ENCODE measurements around the gene B3GAT1. TPM values are rescaled to one million over a fixed set of nuclear protein-coding genes. Genes with fewer than 3 reads are reported as not detected.
A peak's percentile ranks its signal among the peaks of the same experiment; 100 is the strongest.
"Not testable (repeated sequence)": the region's sequence is repeated elsewhere in the genome, so short reads cannot be mapped to it uniquely, and the experiment has no call there.

The B3GAT1 gene
- total RNA-seq, 1 donor from 2014 or later: 0.32 TPM

DNA sequence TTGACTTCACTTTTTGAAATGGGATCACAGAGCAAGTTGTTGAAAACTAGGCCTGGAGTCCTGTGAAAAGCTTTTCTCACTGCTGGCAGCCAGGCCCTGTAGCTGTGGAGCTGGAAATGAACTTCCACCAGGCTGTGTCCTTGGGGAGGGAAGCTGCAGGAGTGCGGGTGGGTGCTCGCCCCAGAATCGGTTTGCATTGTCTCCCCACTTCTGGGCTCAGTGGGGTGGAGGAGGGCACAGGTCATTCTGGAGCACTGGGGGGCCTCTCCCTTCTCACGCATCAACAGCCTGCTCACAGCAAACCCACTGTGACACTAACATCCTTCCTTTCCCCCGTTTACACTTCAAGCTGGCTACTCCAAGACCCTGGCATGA is 65.1 kb downstream of the B3GAT1 start:
- no peak overlapping the region for H3K4me3 ChIP-seq
- no peak overlapping the region for H3K27ac ChIP-seq
- no peaks in the 10 kb centered on the region for H3K36me3 ChIP-seq
- DNase-seq (ENCODE audit: low spot score in 2 of 2): peak in 1 of 2 donors; percentile 39
- TF ChIP-seq, protein P1, sequence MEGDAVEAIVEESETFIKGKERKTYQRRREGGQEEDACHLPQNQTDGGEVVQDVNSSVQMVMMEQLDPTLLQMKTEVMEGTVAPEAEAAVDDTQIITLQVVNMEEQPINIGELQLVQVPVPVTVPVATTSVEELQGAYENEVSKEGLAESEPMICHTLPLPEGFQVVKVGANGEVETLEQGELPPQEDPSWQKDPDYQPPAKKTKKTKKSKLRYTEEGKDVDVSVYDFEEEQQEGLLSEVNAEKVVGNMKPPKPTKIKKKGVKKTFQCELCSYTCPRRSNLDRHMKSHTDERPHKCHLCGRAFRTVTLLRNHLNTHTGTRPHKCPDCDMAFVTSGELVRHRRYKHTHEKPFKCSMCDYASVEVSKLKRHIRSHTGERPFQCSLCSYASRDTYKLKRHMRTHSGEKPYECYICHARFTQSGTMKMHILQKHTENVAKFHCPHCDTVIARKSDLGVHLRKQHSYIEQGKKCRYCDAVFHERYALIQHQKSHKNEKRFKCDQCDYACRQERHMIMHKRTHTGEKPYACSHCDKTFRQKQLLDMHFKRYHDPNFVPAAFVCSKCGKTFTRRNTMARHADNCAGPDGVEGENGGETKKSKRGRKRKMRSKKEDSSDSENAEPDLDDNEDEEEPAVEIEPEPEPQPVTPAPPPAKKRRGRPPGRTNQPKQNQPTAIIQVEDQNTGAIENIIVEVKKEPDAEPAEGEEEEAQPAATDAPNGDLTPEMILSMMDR (IDR thresholded peaks at IDR 0.05): no peak
- H3K9me3 ChIP-seq: no peaks in the 10 kb centered on the region
- H3K4me1 ChIP-seq: no peaks in the 10 kb centered on the region
- no peaks in the 10 kb centered on the region for H3K27me3 ChIP-seq
- intact Hi-C loops (cut with DNase I): no loop called here

DNA sequence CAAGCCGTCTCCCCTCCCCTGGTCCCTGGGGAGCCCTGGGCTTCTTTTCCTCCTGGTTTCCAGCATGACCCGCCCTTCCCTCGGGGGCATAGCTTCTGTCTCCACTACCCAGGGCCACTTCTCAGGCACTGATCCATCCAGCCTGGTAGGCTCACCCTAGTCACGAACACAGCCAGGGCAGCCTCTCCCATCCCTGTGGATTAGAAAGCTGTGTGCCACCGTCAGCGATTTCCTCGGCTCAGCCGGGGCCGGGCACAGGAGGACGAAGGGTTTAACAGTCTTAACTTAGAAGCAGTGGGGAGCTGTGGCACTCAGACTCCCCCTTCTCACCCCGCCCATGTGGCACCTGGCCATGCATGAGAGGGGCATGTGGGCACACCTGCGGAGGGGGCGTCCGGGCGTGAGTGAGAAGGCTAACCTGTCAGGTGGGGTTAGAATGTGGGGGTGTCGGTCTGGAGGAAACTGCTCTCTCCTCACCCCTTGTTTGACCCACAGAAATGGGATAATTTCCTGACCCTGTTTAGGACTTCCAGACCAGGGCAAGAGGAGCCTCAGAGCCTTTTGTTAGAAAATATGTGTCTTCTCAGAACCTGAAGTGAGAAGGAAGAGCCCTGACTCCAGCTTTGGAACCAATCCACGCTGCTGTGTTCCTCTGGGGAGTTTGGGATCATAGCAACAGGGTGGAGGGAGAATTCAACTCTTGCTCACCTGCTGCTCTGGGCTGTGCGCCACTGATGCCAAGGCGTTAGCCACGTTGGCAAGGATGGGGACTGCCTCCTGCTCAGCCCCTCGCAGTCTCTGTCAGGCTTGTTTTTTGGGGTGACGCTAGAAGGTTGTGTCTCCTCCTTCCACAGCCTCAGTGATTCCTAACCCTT is 65.7 kb downstream of the B3GAT1 start:
- TF ChIP-seq, protein P1 (IDR thresholded peaks at IDR 0.05): no peak
- intact Hi-C loops (cut with DNase I): no loop called here
- H3K4me3 ChIP-seq: no peak overlapping the region
- no peaks in the 10 kb centered on the region for H3K4me1 ChIP-seq
- DNase-seq (ENCODE audit: low spot score in 2 of 2): peak in 1 of 2 donors; percentile 53
- no peaks in the 10 kb centered on the region for H3K36me3 ChIP-seq
- no peaks in the 10 kb centered on the region for H3K9me3 ChIP-seq
- H3K27ac ChIP-seq: no peak overlapping the region
- no peaks in the 10 kb centered on the region for H3K27me3 ChIP-seq

DNA sequence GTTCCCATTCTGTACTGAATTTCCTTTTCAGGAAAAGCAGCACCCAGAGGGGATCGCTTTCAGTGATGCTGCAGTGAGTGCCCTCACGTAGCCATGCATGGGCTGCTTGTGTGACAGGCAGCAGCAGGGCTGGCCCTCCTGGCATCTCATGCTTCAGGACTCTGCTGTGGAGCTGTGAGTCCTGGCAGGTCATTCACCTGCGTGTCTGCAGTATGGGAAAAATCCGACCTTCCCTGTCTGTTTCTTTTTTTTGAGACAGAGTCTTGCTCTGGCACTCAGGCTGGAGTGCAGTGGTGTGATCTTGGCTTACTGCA is 66.8 kb downstream of the B3GAT1 start:
- Histone ChIP-seq H3K9me3 (no peaks in the 10 kb centered on the region), H3K27ac (no peak overlapping the region), H3K36me3 (no peaks in the 10 kb centered on the region), H3K4me1 (no peaks in the 10 kb centered on the region), H3K27me3 (no peaks in the 10 kb centered on the region), H3K4me3 (no peak overlapping the region)
- intact Hi-C loops (cut with DNase I): no loop called here
- DNase-seq (ENCODE audit: low spot score in 2 of 2): peak in 1 of 2 donors; percentile 45
- TF ChIP-seq, protein P1 (IDR thresholded peaks at IDR 0.05): no peak

DNA sequence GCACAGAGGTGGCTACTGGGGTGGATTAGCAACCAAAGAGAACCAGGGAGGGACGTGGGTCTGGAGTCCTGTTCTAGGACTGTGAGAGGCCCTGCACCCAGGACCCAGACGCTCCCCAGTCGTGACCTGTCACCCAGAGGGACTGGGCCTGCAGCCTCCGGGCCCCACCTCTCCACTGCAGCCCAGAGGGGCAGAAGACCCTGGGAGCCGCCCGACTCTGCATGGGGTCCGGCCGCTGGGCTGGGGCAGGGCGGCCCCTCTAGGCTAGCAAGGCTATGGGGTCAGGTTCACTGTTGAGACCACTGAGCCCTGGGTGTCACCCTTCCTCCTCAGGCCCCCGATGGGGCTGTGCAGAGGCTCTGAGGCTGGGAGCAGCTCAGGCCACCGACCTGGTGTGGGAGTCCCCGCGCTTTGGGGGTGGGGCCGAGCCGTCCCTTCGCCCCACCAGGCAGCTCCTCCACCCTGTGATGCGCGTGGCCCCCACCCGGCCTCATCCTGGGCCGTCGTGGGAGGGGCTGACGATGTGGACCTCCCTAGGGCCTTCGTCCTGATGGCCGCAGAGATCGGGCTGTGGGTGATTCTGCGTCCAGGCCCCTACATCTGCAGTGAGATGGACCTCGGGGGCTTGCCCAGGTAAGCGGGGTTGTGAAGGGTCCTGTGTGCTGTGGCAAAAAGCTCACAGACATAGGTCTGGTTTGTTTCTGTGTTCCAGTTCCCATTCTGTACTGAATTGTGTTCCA is 67.4 kb downstream of the B3GAT1 start:
- H3K36me3 ChIP-seq; H3K27me3 ChIP-seq; H3K4me1 ChIP-seq; intact Hi-C loops (cut with DNase I); H3K4me3 ChIP-seq; H3K27ac ChIP-seq; H3K9me3 ChIP-seq: not testable (repeated sequence)
- DNase-seq (ENCODE audit: low spot score in 2 of 2): peak in 1 of 2 donors; percentile 38

GRCh38 chr11:134343646-134344045 is 68.4 kb downstream of the B3GAT1 start:
- TF ChIP-seq, protein P1 (IDR thresholded peaks at IDR 0.05): no peak
- Histone ChIP-seq H3K36me3 (no peaks in the 10 kb centered on the region), H3K27ac (no peak overlapping the region), H3K27me3 (no peaks in the 10 kb centered on the region), H3K9me3 (no peaks in the 10 kb centered on the region), H3K4me1 (no peaks in the 10 kb centered on the region), H3K4me3 (no peak overlapping the region)
- intact Hi-C loops (cut with DNase I): no loop called here
- peak in 1 of 2 donors; percentile 40 for DNase-seq (ENCODE audit: low spot score in 2 of 2)

Measured in ascending aorta (tissue), 2 donors.